ENCODE results near the gene ITGA2.

ITGA2 gene

GRCh38 chr5:52988335-52989024 is 672 bp upstream of the ITGA2 start:
- no peak for DNase-seq
- H3K4me2 ChIP-seq (ENCODE audit: low read length): peak overlapping the region; percentile 95
- H3K9ac ChIP-seq (ENCODE audit: low read length): peak overlapping the region; percentile 79
- H3K23ac ChIP-seq (ENCODE audit: low read length): no peak overlapping the region
- peak overlapping the region; percentile 32 for H3K27ac ChIP-seq (ENCODE audit: low read depth, low read length)
- H4K91ac ChIP-seq (ENCODE audit: low read depth, low read length): peak overlapping the region; percentile 92
- peak overlapping the region; percentile 45 for H2BK5ac ChIP-seq (ENCODE audit: low read depth, low read length, poor library complexity)
- H3K18ac ChIP-seq (ENCODE audit: low read length): peak overlapping the region; percentile 62
- H3K36me3 ChIP-seq (ENCODE audit: control insufficient read depth in 1 of 2, insufficient read depth in 2 of 2, low read length in 2 of 2): no peaks in the 10 kb centered on the region
- H3K4ac ChIP-seq (ENCODE audit: low read depth, low read length): peak overlapping the region; percentile 30
- WGBS (ENCODE audit: extremely low coverage, insufficient coverage, insufficient read length): no CpG with 5 or more reads among the region's 16 CpGs
- H2AK5ac ChIP-seq (ENCODE audit: low read length): no peak overlapping the region
- H3K9me3 ChIP-seq (ENCODE audit: insufficient read depth, low read depth, low read length): peaks cover 2% of the 10 kb centered on the region
- peak overlapping the region; percentile 41 for H2AFZ ChIP-seq (ENCODE audit: insufficient read depth, low read length, poor library complexity)
- peak overlapping the region; percentile 75 for H4K8ac ChIP-seq (ENCODE audit: low read depth, low read length)
- peak overlapping the region; percentile 62 for H2BK120ac ChIP-seq (ENCODE audit: insufficient read depth, low read length, poor library complexity)
- H3K79me1 ChIP-seq (ENCODE audit: low read length): peaks cover 4% of the 10 kb centered on the region
- H4K12ac ChIP-seq (ENCODE audit: low read depth, low read length): peak overlapping the region; percentile 62
- no peaks in the 10 kb centered on the region for H3K27me3 ChIP-seq (ENCODE audit: insufficient read depth, low read length)
- peak overlapping the region; percentile 89 for H3K4me3 ChIP-seq (ENCODE audit: low read depth, low read length)
- H3K79me2 ChIP-seq (ENCODE audit: control insufficient read depth, insufficient read depth, low read length, poor library complexity): peaks cover 3% of the 10 kb centered on the region
- H2BK12ac ChIP-seq (ENCODE audit: low read length): peak overlapping the region; percentile 85
- H3K14ac ChIP-seq (ENCODE audit: low read length): peak overlapping the region; percentile 80
- H3K4me1 ChIP-seq (ENCODE audit: control insufficient read depth in 1 of 2, insufficient read depth in 2 of 2, low read length in 2 of 2): peaks cover 3 to 10% of the 10 kb centered on the region in 2 experiments

- no peak overlapping the region for H2AFZ ChIP-seq (ENCODE audit: insufficient read depth, low read length, poor library complexity)
- H3K79me1 ChIP-seq (ENCODE audit: low read length): peaks cover 4% of the 10 kb centered on the region
- H3K4me2 ChIP-seq (ENCODE audit: low read length): peak overlapping the region; percentile 95
- H4K8ac ChIP-seq (ENCODE audit: low read depth, low read length): no peak overlapping the region
- H3K4me1 ChIP-seq (ENCODE audit: control insufficient read depth in 1 of 2, insufficient read depth in 2 of 2, low read length in 2 of 2): peaks cover 3 to 10% of the 10 kb centered on the region in 2 experiments
- no peak for DNase-seq
- no peak overlapping the region for H3K14ac ChIP-seq (ENCODE audit: low read length)
- no peak overlapping the region for H4K12ac ChIP-seq (ENCODE audit: low read depth, low read length)
- no peak overlapping the region for H3K18ac ChIP-seq (ENCODE audit: low read length)
- no CpG with 5 or more reads among the region's 27 CpGs for WGBS (ENCODE audit: extremely low coverage, insufficient coverage, insufficient read length)
- no peak overlapping the region for H2BK5ac ChIP-seq (ENCODE audit: low read depth, low read length, poor library complexity)
- H3K27ac ChIP-seq (ENCODE audit: low read depth, low read length): no peak overlapping the region
- H3K79me2 ChIP-seq (ENCODE audit: control insufficient read depth, insufficient read depth, low read length, poor library complexity): peaks cover 3% of the 10 kb centered on the region
- peak overlapping the region; percentile 67 for H3K9ac ChIP-seq (ENCODE audit: low read length)
- H3K4ac ChIP-seq (ENCODE audit: low read depth, low read length): no peak overlapping the region
- H3K36me3 ChIP-seq (ENCODE audit: control insufficient read depth in 1 of 2, insufficient read depth in 2 of 2, low read length in 2 of 2): no peaks in the 10 kb centered on the region
- peaks cover 2% of the 10 kb centered on the region for H3K9me3 ChIP-seq (ENCODE audit: insufficient read depth, low read depth, low read length)
- no peaks in the 10 kb centered on the region for H3K27me3 ChIP-seq (ENCODE audit: insufficient read depth, low read length)
- H2AK5ac ChIP-seq (ENCODE audit: low read length): no peak overlapping the region
- H4K91ac ChIP-seq (ENCODE audit: low read depth, low read length): no peak overlapping the region
- H2BK12ac ChIP-seq (ENCODE audit: low read length): no peak overlapping the region
- H2BK120ac ChIP-seq (ENCODE audit: insufficient read depth, low read length, poor library complexity): no peak overlapping the region
- no peak overlapping the region for H3K23ac ChIP-seq (ENCODE audit: low read length)
- H3K4me3 ChIP-seq (ENCODE audit: low read depth, low read length): peak overlapping the region; percentile 89
Measured at GRCh38 chr5:52989781-52990527, 802 bp downstream of the ITGA2 start.

GRCh38 chr5:52990528-52990925 is 1.4 kb downstream of the ITGA2 start:
- H2AK5ac ChIP-seq (ENCODE audit: low read length): no peak overlapping the region
- no peaks in the 10 kb centered on the region for H3K36me3 ChIP-seq (ENCODE audit: control insufficient read depth in 1 of 2, insufficient read depth in 2 of 2, low read length in 2 of 2)
- H3K9ac ChIP-seq (ENCODE audit: low read length): no peak overlapping the region
- no peak overlapping the region for H2BK120ac ChIP-seq (ENCODE audit: insufficient read depth, low read length, poor library complexity)
- no peak overlapping the region for H4K8ac ChIP-seq (ENCODE audit: low read depth, low read length)
- H3K4me3 ChIP-seq (ENCODE audit: low read depth, low read length): no peak overlapping the region
- H3K4ac ChIP-seq (ENCODE audit: low read depth, low read length): no peak overlapping the region
- H2AFZ ChIP-seq (ENCODE audit: insufficient read depth, low read length, poor library complexity): no peak overlapping the region
- H3K9me3 ChIP-seq (ENCODE audit: insufficient read depth, low read depth, low read length): peaks cover 2% of the 10 kb centered on the region
- DNase-seq: peak; percentile 40 to 71
- peak overlapping the region; percentile 54 for H3K4me2 ChIP-seq (ENCODE audit: low read length)
- H3K23ac ChIP-seq (ENCODE audit: low read length): no peak overlapping the region
- no peak overlapping the region for H2BK5ac ChIP-seq (ENCODE audit: low read depth, low read length, poor library complexity)
- peaks cover 4% of the 10 kb centered on the region for H3K79me1 ChIP-seq (ENCODE audit: low read length)
- no peaks in the 10 kb centered on the region for H3K27me3 ChIP-seq (ENCODE audit: insufficient read depth, low read length)
- no peak overlapping the region for H4K12ac ChIP-seq (ENCODE audit: low read depth, low read length)
- no peak overlapping the region for H3K14ac ChIP-seq (ENCODE audit: low read length)
- no peak overlapping the region for H3K27ac ChIP-seq (ENCODE audit: low read depth, low read length)
- H4K91ac ChIP-seq (ENCODE audit: low read depth, low read length): no peak overlapping the region
- H3K79me2 ChIP-seq (ENCODE audit: control insufficient read depth, insufficient read depth, low read length, poor library complexity): peaks cover 3% of the 10 kb centered on the region
- no peak overlapping the region for H3K18ac ChIP-seq (ENCODE audit: low read length)
- no CpG with 5 or more reads among the region's 4 CpGs for WGBS (ENCODE audit: extremely low coverage, insufficient coverage, insufficient read length)
- no peak overlapping the region for H2BK12ac ChIP-seq (ENCODE audit: low read length)
- H3K4me1 ChIP-seq (ENCODE audit: control insufficient read depth in 1 of 2, insufficient read depth in 2 of 2, low read length in 2 of 2): peaks cover 3 to 10% of the 10 kb centered on the region in 2 experiments

GRCh38 chr5:52993367-52993766 is 4.2 kb downstream of the ITGA2 start:
- no peak for DNase-seq
- Histone ChIP-seq H3K23ac (ENCODE audit: low read length) (no peak overlapping the region), H3K9me3 (ENCODE audit: insufficient read depth, low read depth, low read length) (peaks cover 2% of the 10 kb centered on the region), H3K4ac (ENCODE audit: low read depth, low read length) (no peak overlapping the region), H4K91ac (ENCODE audit: low read depth, low read length) (no peak overlapping the region), H3K14ac (ENCODE audit: low read length) (no peak overlapping the region), H2BK5ac (ENCODE audit: low read depth, low read length, poor library complexity) (no peak overlapping the region), H3K4me2 (ENCODE audit: low read length) (no peak overlapping the region), H3K4me3 (ENCODE audit: low read depth, low read length) (no peak overlapping the region), H3K18ac (ENCODE audit: low read length) (no peak overlapping the region), H3K36me3 (ENCODE audit: control insufficient read depth in 1 of 2, insufficient read depth in 2 of 2, low read length in 2 of 2) (no peaks in the 10 kb centered on the region), H2BK12ac (ENCODE audit: low read length) (no peak overlapping the region), H3K79me2 (ENCODE audit: control insufficient read depth, insufficient read depth, low read length, poor library complexity) (peaks cover 3% of the 10 kb centered on the region), H3K9ac (ENCODE audit: low read length) (no peak overlapping the region), H3K79me1 (ENCODE audit: low read length) (peaks cover 4% of the 10 kb centered on the region), H2AK5ac (ENCODE audit: low read length) (no peak overlapping the region), H2AFZ (ENCODE audit: insufficient read depth, low read length, poor library complexity) (no peak overlapping the region), H4K8ac (ENCODE audit: low read depth, low read length) (no peak overlapping the region), H2BK120ac (ENCODE audit: insufficient read depth, low read length, poor library complexity) (no peak overlapping the region), H4K12ac (ENCODE audit: low read depth, low read length) (no peak overlapping the region), H3K4me1 (ENCODE audit: control insufficient read depth in 1 of 2, insufficient read depth in 2 of 2, low read length in 2 of 2) (peaks cover 3 to 8% of the 10 kb centered on the region in 2 experiments), H3K27ac (ENCODE audit: low read depth, low read length) (no peak overlapping the region), H3K27me3 (ENCODE audit: insufficient read depth, low read length) (no peaks in the 10 kb centered on the region)
- WGBS (ENCODE audit: extremely low coverage, insufficient coverage, insufficient read length): no CpG with 5 or more reads among the region's 2 CpGs
